Naive thymus-derived CD4-positive, alpha-beta T cell (primary cell): ENCODE data around the gene SAPCD2. TPM values are rescaled to one million over a fixed set of nuclear protein-coding genes. Genes with fewer than 3 reads are reported as not detected.

Experiments used
- ATAC-seq: fragments of 150-1000 bp; cut with Tn5 transposase; 2 replicates; pipeline ENCODE4 v1.10.0; 2021; ENCODE audit warnings: mild to moderate bottlenecking, moderate library complexity
- CTCF ChIA-PET: fragments of 350-600 bp; sonication (Branson Sonifier 250); formaldehyde crosslinking; loops from one replicate; lab custom pipeline; 2021; ENCODE audit warnings: antibody characterized with exemption; lab: Charles Lee
- POLR2A ChIA-PET: fragments of 350-600 bp; sonication (Branson Sonifier 250); formaldehyde crosslinking; loops from one replicate; lab custom pipeline; 2021; ENCODE audit warnings: antibody characterized with exemption, inconsistent platforms; lab: Charles Lee
- DNase-seq, 9 donors: peaks; one replicate each; pipeline versions ENCODE4 v3.0.0 to v3.0.0-alpha.2; 2020 to 2022; ENCODE audit warnings: mixed read lengths in 1 of 9
- H3K27ac ChIP-seq: one replicate; pipeline ENCODE4 v1.7.0; 2013; ENCODE audit warnings: mild to moderate bottlenecking, low read depth, low read length, moderate library complexity
- H3K27me3 ChIP-seq, 2 donors: one replicate each; pipeline ENCODE4 v1.7.0; 2013; ENCODE audit warnings: low read length in 2 of 2, mild to moderate bottlenecking in 2 of 2, moderate library complexity in 2 of 2; ENCODE audit not compliant: control insufficient read depth in 2 of 2, insufficient read depth in 2 of 2
- H3K36me3 ChIP-seq, 3 experiments: 1 replicate in 2 of 3; 2 replicates in 1 of 3; pipeline ENCODE4 v1.7.0; 2013; ENCODE audit warnings: low read length in 3 of 3, mild to moderate bottlenecking in 3 of 3, moderate library complexity in 1 of 3; ENCODE audit not compliant: insufficient read depth in 3 of 3, control insufficient read depth in 2 of 3
- H3K4me1 ChIP-seq, 2 donors: one replicate each; pipeline ENCODE4 v1.7.0; 2013; ENCODE audit warnings: low read length in 2 of 2, mild to moderate bottlenecking in 2 of 2, moderate library complexity in 1 of 2; ENCODE audit not compliant: control insufficient read depth in 2 of 2, insufficient read depth in 2 of 2
- H3K4me3 ChIP-seq: 2 replicates; pipeline ENCODE4 v1.7.0; 2013; ENCODE audit warnings: mild to moderate bottlenecking, low read length
- H3K9me3 ChIP-seq, 3 experiments: 1 replicate in 2 of 3; 2 replicates in 1 of 3; pipeline ENCODE4 v1.7.0; 2013; ENCODE audit warnings: low read length in 3 of 3; ENCODE audit not compliant: control insufficient read depth in 2 of 3
- H3K27ac Mint-ChIP-seq, 9 donors: one replicate each; pipeline ENCODE4 v1.8.0; 2020 to 2022; ENCODE audit warnings: mixed read lengths in 9 of 9, mild to moderate bottlenecking in 8 of 9, moderate library complexity in 5 of 9, inconsistent platforms in 2 of 9
- H3K27me3 Mint-ChIP-seq, 5 donors: one replicate each; pipeline ENCODE4 v1.8.0; 2021 to 2022; ENCODE audit warnings: mixed read lengths in 5 of 5, mild to moderate bottlenecking in 1 of 5
- H3K36me3 Mint-ChIP-seq, 5 donors: one replicate each; pipeline ENCODE4 v1.8.0; 2020 to 2022; ENCODE audit warnings: mixed read lengths in 5 of 5, mild to moderate bottlenecking in 3 of 5, inconsistent platforms in 1 of 5
- H3K4me1 Mint-ChIP-seq, 7 donors: one replicate each; pipeline ENCODE4 v1.8.0; 2020 to 2022; ENCODE audit warnings: mixed read lengths in 7 of 7, mild to moderate bottlenecking in 3 of 7, inconsistent platforms in 1 of 7
- H3K4me3 Mint-ChIP-seq, 10 donors: one replicate each; pipeline ENCODE4 v1.8.0; 2020 to 2022; ENCODE audit warnings: mild to moderate bottlenecking in 10 of 10, mixed read lengths in 10 of 10, moderate library complexity in 6 of 10, inconsistent platforms in 2 of 10
- H3K9me3 Mint-ChIP-seq, 11 donors: one replicate each; pipeline ENCODE4 v1.8.0; 2020 to 2022; ENCODE audit warnings: mixed read lengths in 11 of 11, mild to moderate bottlenecking in 4 of 11, inconsistent platforms in 1 of 11, moderate library complexity in 1 of 11
- intact Hi-C, 2 donors: fragments of 100-400 bp; cut with micrococcal nuclease; formaldehyde crosslinking; loops; one replicate each; pipeline ENCODE4 v1.15.1; 2023
- polyA plus RNA-seq, 2 donors: library from polyadenylated mRNA; unstranded; fragments of 300-500 nt; fragmentation: Illumina TruSeq; gene quantifications; one replicate each; pipeline ENCODE4 v1.2.3, GENCODE V29; 2021
- total RNA-seq, 6 experiments: library from RNA in 5 of 6; stranded (reverse) in 5 of 6; gene quantifications; 1 replicate in 5 of 6; 2 replicates in 1 of 6; pipeline ENCODE4 v1.2.3 and lab custom pipeline; 2021 to 2026

The SAPCD2 gene
- total and polyA plus RNA-seq, 7 experiments from 2014 or later: 0.16 to 22.1 (median 0.47) TPM; not detected in 1

GRCh38 chr9:137032858-137033257 lies 37.5 kb downstream of the SAPCD2 start:
- Histone ChIP-seq H3K9me3 (no peaks in the 10 kb centered on the region), H3K27ac (no peak overlapping the region), H3K4me3 (no peak overlapping the region), H3K27me3 (no peaks in the 10 kb centered on the region), H3K36me3 (no peaks in the 10 kb centered on the region), H3K4me1 (peaks cover 54 to 56% of the 10 kb centered on the region in 2 donors)
- ATAC-seq (peak; percentile 62), DNase-seq (no peak)
- no peaks in the 10 kb centered on the region for H3K36me3 Mint-ChIP-seq
- ChIA-PET CTCF (interaction anchor here (1.6 kb wide), 1 partner anchor 40 kb away, joined by 4 read pairs; the partner anchor contains the start of gene PAXX), POLR2A (no interaction called here)
- H3K4me1 Mint-ChIP-seq: peaks cover 18 to 48% (median 38%) of the 10 kb centered on the region in 7 donors
- peaks cover 0 to 8% (median 0%) of the 10 kb centered on the region in 5 donors for H3K27me3 Mint-ChIP-seq
- peak overlapping the region in 3 of 10 donors; percentile 6 to 30 (median 21) for H3K4me3 Mint-ChIP-seq
- peak overlapping the region in 2 of 9 donors; percentile 38 to 61 for H3K27ac Mint-ChIP-seq
- no peaks in the 10 kb centered on the region for H3K9me3 Mint-ChIP-seq
- intact Hi-C loops: no loop called here

DNA sequence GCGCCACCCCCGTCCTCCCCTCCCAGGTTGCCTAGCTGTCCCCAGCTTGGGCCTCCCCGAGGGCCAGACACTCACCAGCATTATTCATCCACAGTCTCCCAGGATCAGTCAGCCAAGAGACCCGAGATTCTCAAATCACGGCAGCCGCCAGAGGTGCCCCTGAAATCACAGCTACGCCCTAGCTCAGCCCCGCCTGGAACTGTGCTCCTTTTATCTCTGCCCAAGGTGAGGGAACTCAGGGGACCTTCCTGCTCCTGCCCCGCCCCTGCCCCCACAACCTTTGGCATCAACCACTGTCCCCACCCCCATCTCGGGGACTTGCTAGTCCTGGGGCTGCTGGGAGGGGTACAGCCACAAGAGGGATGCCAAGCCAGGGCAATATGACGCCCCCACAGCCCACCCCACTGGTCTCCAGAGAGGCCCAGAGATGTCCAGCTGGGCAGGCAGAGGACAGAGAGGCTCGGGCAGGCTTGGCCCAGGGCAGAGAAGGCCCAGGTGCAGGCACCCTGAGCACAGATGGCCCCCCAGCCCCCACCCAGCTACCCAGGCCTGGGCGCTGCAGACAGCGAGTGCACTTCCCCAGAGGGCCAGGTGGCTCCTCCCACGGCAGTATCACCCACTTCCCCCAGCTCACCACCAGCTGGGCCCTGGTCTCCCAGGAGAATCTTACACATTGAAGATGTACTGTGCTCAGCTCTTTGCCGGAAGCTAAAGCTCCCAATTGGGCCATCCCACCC lies 38.3 kb downstream of the SAPCD2 start, which contains the start of gene FUT7:
Gene FUT7 (minus strand): TSS at position 185 of the 737 bp plus-strand sequence. CDS start 97 bp downstream, at position 88.
- peaks cover 20 to 51% (median 43%) of the 10 kb centered on the region in 7 donors for H3K4me1 Mint-ChIP-seq

GRCh38 chr9:137030538-137031527 lies 39.5 kb downstream of the SAPCD2 start:
- peak overlapping the region in 3 of 9 donors; percentile 33 to 55 (median 37) for H3K27ac Mint-ChIP-seq
- H3K4me1 Mint-ChIP-seq: peaks cover 25 to 51% (median 43%) of the 10 kb centered on the region in 7 donors
- POLR2A ChIA-PET: interaction anchor here (1.5 kb wide), 1 partner anchor 240 kb away, joined by 4 read pairs; the partner anchor contains the start of gene TMEM141

More for the DNA sequence above, 38.3 kb downstream of the SAPCD2 start, which contains the start of gene FUT7:
- Histone ChIP-seq H3K4me3 (peak within 1 kb of the TSS; percentile 34), H3K9me3 (no peaks in the 10 kb centered on the region), H3K4me1 (peaks cover 59 to 60% of the 10 kb centered on the region in 2 donors), H3K36me3 (no peaks in the 10 kb centered on the region), H3K27ac (no peak within 1 kb of the TSS), H3K27me3 (no peaks in the 10 kb centered on the region)
- intact Hi-C loops: no loop called here
- DNase-seq (no peak), ATAC-seq (no peak)
- H3K9me3 Mint-ChIP-seq: no peaks in the 10 kb centered on the region
- H3K27me3 Mint-ChIP-seq: peaks cover 0 to 10% (median 0%) of the 10 kb centered on the region in 5 donors
- peak within 1 kb of the TSS in 4 of 9 donors; percentile 38 to 61 (median 40) for H3K27ac Mint-ChIP-seq
- H3K4me3 Mint-ChIP-seq: peak within 1 kb of the TSS in 7 of 10 donors; percentile 26 to 83 (median 66)
- POLR2A ChIA-PET: interaction anchor here (1.5 kb wide), 1 partner anchor 241 kb away, joined by 4 read pairs; the partner anchor contains the start of gene TMEM141
- H3K36me3 Mint-ChIP-seq: no peaks in the 10 kb centered on the region
- CTCF ChIA-PET: interaction anchor here (1.6 kb wide), 1 partner anchor 40 kb away, joined by 4 read pairs; the partner anchor contains the start of gene PAXX

GRCh38 chr9:137030006-137030405 lies 40.4 kb downstream of the SAPCD2 start:
- intact Hi-C loops: no loop called here
- Histone ChIP-seq H3K4me1 (peaks cover 57 to 63% of the 10 kb centered on the region in 2 donors), H3K36me3 (no peaks in the 10 kb centered on the region), H3K27ac (no peak overlapping the region), H3K27me3 (no peaks in the 10 kb centered on the region), H3K4me3 (peak overlapping the region; percentile 69), H3K9me3 (no peaks in the 10 kb centered on the region)
- Mint-ChIP-seq H3K36me3 (no peaks in the 10 kb centered on the region), H3K4me1 (peaks cover 20 to 47% (median 39%) of the 10 kb centered on the region in 7 donors), H3K9me3 (no peaks in the 10 kb centered on the region), H3K27me3 (peaks cover 0 to 11% (median 0%) of the 10 kb centered on the region in 5 donors), H3K27ac (peak overlapping the region in 1 of 9 donors; percentile 37), H3K4me3 (peak overlapping the region in 7 of 10 donors; percentile 62 to 85 (median 74))
- ChIA-PET CTCF (interaction anchor here (0.6 to 1.7 kb wide), 12 partner anchors 12 to 577 kb away, joined by 3 to 9 read pairs (median 4); partner anchors contain the start of genes MAN1B1 and PAXX), POLR2A (interaction anchor here (1.0 to 1.2 kb wide), 2 partner anchors 34 to 182 kb away, joined by 3 to 5 read pairs; no protein-coding TSS in a partner anchor)
- DNase-seq (no peak), ATAC-seq (no peak)

More at GRCh38 chr9:137030538-137031527, 39.5 kb downstream of the SAPCD2 start:
- CTCF ChIA-PET: interaction anchor here (1.6 kb wide), 1 partner anchor 38 kb away, joined by 4 read pairs; the partner anchor contains the start of gene PAXX
- intact Hi-C loops: no loop called here
- no peaks in the 10 kb centered on the region for H3K36me3 ChIP-seq
- ATAC-seq: no peak
- H3K9me3 ChIP-seq: no peaks in the 10 kb centered on the region
- Mint-ChIP-seq H3K36me3 (no peaks in the 10 kb centered on the region), H3K9me3 (no peaks in the 10 kb centered on the region), H3K27me3 (peaks cover 0 to 11% (median 0%) of the 10 kb centered on the region in 5 donors), H3K4me3 (peak overlapping the region in 9 of 10 donors; percentile 26 to 83 (median 54))
- no peaks in the 10 kb centered on the region for H3K27me3 ChIP-seq
- peak overlapping the region; percentile 34 for H3K4me3 ChIP-seq
- H3K27ac ChIP-seq: no peak overlapping the region
- peaks cover 62 to 70% of the 10 kb centered on the region in 2 donors for H3K4me1 ChIP-seq
- peak in 1 of 9 donors; percentile 52 for DNase-seq

GRCh38 chr9:137029058-137029936 lies 41.1 kb downstream of the SAPCD2 start:
- intact Hi-C loops: loop anchor here (1.0 to 2.0 kb wide), 2 partner anchors 42 to 207 kb away; partner anchors contain the start of gene SAPCD2 (in 1 of the 2)
- ChIA-PET CTCF (interaction anchor here (0.6 to 1.7 kb wide), 19 partner anchors 11 to 591 kb away, joined by 3 to 9 read pairs (median 3); partner anchors contain the start of genes CLIC3, MAN1B1 and PAXX), POLR2A (interaction anchor here (1.0 to 1.2 kb wide), 2 partner anchors 35 to 182 kb away, joined by 3 to 5 read pairs; no protein-coding TSS in a partner anchor)
- H3K27ac Mint-ChIP-seq: peak overlapping the region in 2 of 9 donors; percentile 28 to 52
- H3K9me3 ChIP-seq: no peaks in the 10 kb centered on the region
- peak overlapping the region; percentile 51 for H3K27ac ChIP-seq
- no peaks in the 10 kb centered on the region for H3K36me3 ChIP-seq
- H3K36me3 Mint-ChIP-seq: no peaks in the 10 kb centered on the region
- H3K9me3 Mint-ChIP-seq: no peaks in the 10 kb centered on the region
- no peaks in the 10 kb centered on the region for H3K27me3 ChIP-seq
- peak overlapping the region; percentile 69 for H3K4me3 ChIP-seq
- peaks cover 0 to 11% (median 0%) of the 10 kb centered on the region in 5 donors for H3K27me3 Mint-ChIP-seq
- ATAC-seq (peak; percentile 66), DNase-seq (peak; percentile 29 to 84 (median 52))
- H3K4me1 Mint-ChIP-seq: peaks cover 13 to 40% (median 32%) of the 10 kb centered on the region in 7 donors
- H3K4me3 Mint-ChIP-seq: peak overlapping the region; percentile 71 to 85 (median 79)
- peaks cover 50 to 56% of the 10 kb centered on the region in 2 donors for H3K4me1 ChIP-seq
